HFFc6 (cell line): Measurements from ENCODE around the gene TCEAL1. TPM values are rescaled to one million over a fixed set of nuclear protein-coding genes. Genes with fewer than 3 reads are reported as not detected.

Source experiments
- DNase-seq: peaks from one replicate; pipeline ENCODE4 v3.0.0-alpha.2; 2018
- H3K27ac Mint-ChIP-seq: 2 replicates; pipeline ENCODE4 v1.8.0; 2020; ENCODE audit warnings: mild to moderate bottlenecking, mixed read lengths
- H3K27me3 Mint-ChIP-seq: 2 replicates; pipeline ENCODE4 v1.8.0; 2021; ENCODE audit warnings: mild to moderate bottlenecking, moderate library complexity, mixed read lengths; ENCODE audit not compliant: insufficient read depth
- H3K36me3 Mint-ChIP-seq: 2 replicates; pipeline ENCODE4 v1.8.0; 2021; ENCODE audit warnings: low read depth, mixed read lengths
- H3K4me1 Mint-ChIP-seq: 2 replicates; pipeline ENCODE4 v1.8.0; 2020; ENCODE audit warnings: low read depth, mixed read lengths
- H3K4me3 Mint-ChIP-seq: 2 replicates; pipeline ENCODE4 v1.8.0; 2020; ENCODE audit warnings: mild to moderate bottlenecking, moderate library complexity, mixed read lengths
- H3K9me3 Mint-ChIP-seq: 2 replicates; pipeline ENCODE4 v1.8.0; 2020; ENCODE audit warnings: mild to moderate bottlenecking, mixed read lengths
- CTCF ChIP-seq: fragments of 200-600 bp; sonication (generic); IDR thresholded peaks from 2 replicates; pipeline ENCODE4 v1.5.0; 2021; ENCODE audit warnings: antibody characterized with exemption, mild to moderate bottlenecking
- total RNA-seq, 6 experiments: library from RNA; stranded (reverse); fragmentation: NEBNext Ultra II Directional; extraction: Animal tissue kit (Norgen Biotek cat#: 25700); gene quantifications; 2 replicates in 1 of 6; 3 replicates in 5 of 6; pipeline ENCODE4 v1.2.3, GENCODE V29; 2021

Gene TCEAL1
- total RNA-seq, 6 experiments from 2014 or later: 33.4 to 36.8 (median 35.9) TPM

DNA sequence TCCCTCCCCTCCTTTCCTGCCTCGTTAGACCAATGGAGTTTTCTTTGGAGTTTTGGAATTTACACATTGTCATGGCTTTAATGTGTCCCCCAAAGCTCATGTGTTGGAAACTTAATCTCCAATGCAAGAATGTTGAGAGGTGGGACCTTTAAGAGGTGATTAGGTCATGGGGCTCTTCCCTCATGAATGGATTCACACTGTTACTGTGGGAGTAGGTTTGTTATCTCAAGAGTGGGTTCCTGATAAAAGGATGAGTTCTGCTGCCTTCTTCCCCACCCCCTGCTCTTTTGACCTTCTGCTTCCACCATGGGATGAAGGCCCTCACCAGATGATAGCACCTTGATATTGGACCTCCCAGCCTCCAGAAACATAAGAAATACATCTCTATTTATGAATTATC, 41.0 kb downstream of the TCEAL1 start:
- H3K27ac Mint-ChIP-seq: no peak overlapping the region
- no peak overlapping the region for H3K4me3 Mint-ChIP-seq
- no peaks in the 10 kb centered on the region for H3K9me3 Mint-ChIP-seq
- peaks cover 11% of the 10 kb centered on the region for H3K4me1 Mint-ChIP-seq
- DNase-seq: no peak
- H3K36me3 Mint-ChIP-seq: no peaks in the 10 kb centered on the region
- no peaks in the 10 kb centered on the region for H3K27me3 Mint-ChIP-seq
- no peak for TF ChIP-seq CTCF

GRCh38 chrX:103674531-103675454, 46.0 kb downstream of the TCEAL1 start:
- DNase-seq: no peak
- H3K27ac Mint-ChIP-seq: peak overlapping the region; percentile 60

DNA sequence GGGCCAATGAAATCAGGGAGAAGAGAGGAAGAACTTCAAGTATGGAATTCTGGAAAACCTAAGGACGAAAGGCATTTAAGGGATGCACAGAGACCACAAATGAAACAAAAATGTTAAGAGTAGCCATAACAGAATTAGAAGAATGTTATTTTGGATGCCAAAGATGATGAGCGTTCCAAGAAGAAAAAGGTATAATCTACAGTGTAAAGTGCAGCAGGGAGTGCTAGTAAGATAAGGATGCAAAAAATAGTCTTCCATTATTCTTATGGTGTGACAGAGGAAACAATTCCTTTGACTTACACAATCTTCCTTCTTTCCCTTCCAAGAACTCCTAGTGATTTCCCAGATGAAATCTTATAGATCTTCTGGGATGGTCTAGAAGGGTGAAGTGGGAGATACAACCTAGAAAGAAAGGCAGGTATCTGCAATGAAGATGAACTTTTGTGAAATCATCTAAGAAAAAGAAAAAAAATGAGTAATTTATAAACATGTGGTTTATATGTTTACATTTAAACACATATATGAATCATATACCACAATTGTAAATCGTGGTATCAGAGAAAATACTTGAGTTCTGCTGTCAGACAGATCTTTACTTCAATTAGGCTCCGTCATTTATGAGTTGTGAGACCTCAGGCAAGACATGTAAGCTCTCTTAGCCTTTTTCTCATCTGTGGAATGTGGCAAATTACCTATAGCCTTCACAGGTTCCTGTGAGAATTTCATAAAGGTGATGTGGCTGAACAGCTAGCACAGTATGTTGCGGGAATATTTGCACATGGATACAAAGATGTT, 49.6 kb downstream of the TCEAL1 start:
- DNase-seq: peak; percentile 44
- H3K27ac Mint-ChIP-seq: peak overlapping the region; percentile 78

More at GRCh38 chrX:103674531-103675454, 46.0 kb downstream of the TCEAL1 start:
- no peaks in the 10 kb centered on the region; the same call in 1 of the 2 replicates for H3K27me3 Mint-ChIP-seq
- no peak overlapping the region for H3K4me3 Mint-ChIP-seq
- TF ChIP-seq CTCF: 0 out of 2 replicates have a peak, but pooled peaks have one; percentile 8
- peaks cover 43% of the 10 kb centered on the region for H3K4me1 Mint-ChIP-seq
- no peaks in the 10 kb centered on the region for H3K9me3 Mint-ChIP-seq
- H3K36me3 Mint-ChIP-seq: peaks cover 28% of the 10 kb centered on the region

More for the DNA sequence above, 49.6 kb downstream of the TCEAL1 start:
- Mint-ChIP-seq H3K27me3 (no peaks in the 10 kb centered on the region; the same call in 1 of the 2 replicates), H3K9me3 (no peaks in the 10 kb centered on the region), H3K36me3 (peaks cover 34% of the 10 kb centered on the region), H3K4me3 (peak overlapping the region; percentile 51), H3K4me1 (peaks cover 72% of the 10 kb centered on the region)
- no peak for TF ChIP-seq CTCF

Other genes with a start within 250 kb of the TCEAL1 start
- gene RAB40A, start 109.5 kb upstream of the TCEAL1 start, total RNA-seq: under 1 TPM in 4 of 6 experiments, not detected in 2; 0.11 to 0.15 (median 0.13) TPM
- 100 to 1,000 TPM in 5 of 6 experiments, 10 to 100 TPM in 1; 92.4 to 119 (median 118) TPM for gene TCEAL4, start 43.5 kb upstream of the TCEAL1 start, total RNA-seq
- gene TCEAL3, start 21.0 kb upstream of the TCEAL1 start, total RNA-seq: 10 to 100 TPM; 54.3 to 75.5 (median 62.7) TPM
- 100 to 1,000 TPM; 529 to 650 (median 569) TPM for gene MORF4L2, start 57.7 kb downstream of the TCEAL1 start, total RNA-seq
- not detected for gene TMEM31, start 81.9 kb downstream of the TCEAL1 start, total RNA-seq
- 1 to 10 TPM in 1 of 6 experiments, under 1 TPM in 5; 0.12 to 1.2 (median 0.50) TPM for gene PLP1, start 147.9 kb downstream of the TCEAL1 start, total RNA-seq
- under 1 TPM; 0.14 to 0.40 (median 0.25) TPM for gene RAB9B, start 203.3 kb downstream of the TCEAL1 start, total RNA-seq